Transverse colon (tissue), 4 donors: ENCODE data around the gene WWOX. TPM values are rescaled to one million over a fixed set of nuclear protein-coding genes. Genes with fewer than 3 reads are reported as not detected.

Experiments used
- DNase-seq: peaks from one replicate; pipeline ENCODE4 v3.0.0-alpha.2; 2019
- H3K27ac ChIP-seq, 4 donors: fragments of 200-600 bp; sonication (generic); 2 replicates each; pipeline ENCODE4 v1.5.1; 2016 to 2018; ENCODE audit warnings: inconsistent platforms in 4 of 4
- H3K27me3 ChIP-seq: fragments of 200-600 bp; sonication (generic); 2 replicates; pipeline ENCODE4 v1.5.1; 2017; ENCODE audit warnings: inconsistent platforms
- H3K36me3 ChIP-seq, 4 donors: fragments of 200-600 bp; sonication (generic); 2 replicates each; pipeline ENCODE4 v1.5.1; 2017 to 2019; ENCODE audit warnings: inconsistent platforms in 4 of 4
- H3K4me1 ChIP-seq, 4 donors: fragments of 200-600 bp; sonication (generic); 2 replicates each; pipeline ENCODE4 v1.5.1; 2017 to 2020; ENCODE audit warnings: inconsistent platforms in 4 of 4
- H3K4me3 ChIP-seq, 4 donors: fragments of 200-600 bp; sonication (generic); 1 replicate in 1 of 4; 2 replicates in 3 of 4; pipeline versions ENCODE4 v1.5.1 to v1.6.1; 2017 to 2019; ENCODE audit warnings: inconsistent platforms in 4 of 4
- H3K9me3 ChIP-seq, 2 donors: fragments of 200-600 bp; sonication (generic); 2 replicates each; pipeline ENCODE4 v1.5.1; 2017 to 2019; ENCODE audit warnings: inconsistent platforms in 2 of 2
- EP300 ChIP-seq: sonication (generic); formaldehyde crosslinking; IDR thresholded peaks from one replicate; pipeline ENCODE4 v1.6.1; 2017; ENCODE audit warnings: antibody characterized with exemption, low read depth
- POLR2A ChIP-seq: fragments of 450-650 bp; IDR thresholded peaks from one replicate; pipeline ENCODE4 v1.6.1; 2016; ENCODE audit warnings: antibody characterized with exemption, mild to moderate bottlenecking, moderate library complexity
- POLR2AphosphoS5 ChIP-seq, 3 donors: sonication (generic); formaldehyde crosslinking; IDR thresholded peaks; one replicate each; pipeline ENCODE4 v1.6.1; 2016; ENCODE audit warnings: antibody characterized with exemption in 3 of 3
- WGBS, 2 donors: methylation state at CpG; one replicate each; pipeline ENCODE4 v1.1.5; 2018; ENCODE audit warnings: low coverage in 1 of 2; 5-methylcytosine and 5-hydroxymethylcytosine counted together
- in situ Hi-C, 4 donors: fragments of 200-750 bp; cut with MboI; loops; one replicate each; pipeline versions ENCODE4 v1.15.0 to v1.15.1; 2017; ENCODE audit warnings: low sequenced_read_pairs in 3 of 4, low pct_ligation_motif_present in 1 of 4, low pct_unique_long_range_greater_than_20kb in 1 of 4
- intact Hi-C: fragments of 100-400 bp; cut with DNase I; formaldehyde crosslinking; loops from one replicate; pipeline ENCODE4 v1.15.1; 2023; ENCODE audit warnings: low total_unique reads
- total RNA-seq, 4 donors: library from RNA; depleted of rRNA; stranded (reverse); fragments of >200 nt; gene quantifications; one replicate each; pipeline ENCODE4 v1.1.0, GENCODE V29; 2016
- TF ChIP-seq, protein P1 (sequence below), 5 experiments: fragments of 200-600 bp in 3 of 5; fragments of 450-650 bp in 2 of 5; sonication (generic) in 3 of 5; IDR thresholded peaks; 1 replicate in 2 of 5; 2 replicates in 3 of 5; pipeline ENCODE4 v1.5.1; 2016 to 2017; ENCODE audit warnings: antibody characterized with exemption in 5 of 5, inconsistent platforms in 3 of 5, mild to moderate bottlenecking in 2 of 5, moderate library complexity in 1 of 5

The WWOX gene
- total RNA-seq, 4 donors from 2014 or later, result 11.2 to 53.8 (median 24.8) TPM

DNA sequence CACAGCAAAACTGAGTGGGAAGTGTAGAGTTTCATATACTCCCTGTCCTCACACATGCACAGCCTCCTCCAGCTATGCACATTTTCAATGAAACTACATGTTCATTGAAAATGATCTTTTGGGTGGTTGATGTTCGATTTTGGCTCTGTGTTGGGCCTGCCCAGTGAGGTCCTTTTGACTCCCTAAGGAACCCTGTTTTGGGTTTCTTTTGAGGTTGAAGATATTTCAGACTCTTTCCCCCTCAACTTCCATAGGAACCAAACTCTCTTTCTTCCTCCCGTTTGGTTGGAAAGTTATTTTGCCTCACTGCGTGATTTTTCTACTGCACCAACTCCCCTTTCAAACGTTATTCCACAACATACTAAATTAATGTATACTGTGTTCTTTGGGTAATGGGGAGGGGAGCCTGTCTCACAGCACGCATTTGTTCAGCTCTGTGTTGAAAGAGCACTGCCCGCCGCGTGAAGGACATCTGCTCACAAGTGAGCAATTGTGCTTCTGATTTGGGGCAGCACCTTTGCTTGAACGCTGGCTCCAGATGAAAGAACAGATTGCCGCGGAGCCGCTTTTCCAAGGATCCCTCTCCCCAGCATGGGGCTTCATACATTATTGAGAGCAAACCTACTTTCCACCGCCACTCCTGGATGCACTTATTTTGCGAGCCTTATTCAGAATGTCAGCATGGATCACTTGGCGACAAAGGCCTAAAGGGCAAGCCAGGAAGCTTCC, 385.9 kb downstream of the WWOX start:
- 64 to 89% methylated on average over 6 to 15 of the region's 15 CpGs for WGBS, 2 donors
- no peak for DNase-seq
- Histone ChIP-seq H3K27ac (no peak overlapping the region), H3K9me3 (no peaks in the 10 kb centered on the region), H3K4me1 (no peaks in the 10 kb centered on the region), H3K36me3 (no peaks in the 10 kb centered on the region), H3K27me3 (no peaks in the 10 kb centered on the region), H3K4me3 (no peak overlapping the region)
- TF ChIP-seq POLR2AphosphoS5 (IDR thresholded peaks at IDR 0.05) (no peak), POLR2A (no peak), EP300 (no peak)
- TF ChIP-seq, protein P1, sequence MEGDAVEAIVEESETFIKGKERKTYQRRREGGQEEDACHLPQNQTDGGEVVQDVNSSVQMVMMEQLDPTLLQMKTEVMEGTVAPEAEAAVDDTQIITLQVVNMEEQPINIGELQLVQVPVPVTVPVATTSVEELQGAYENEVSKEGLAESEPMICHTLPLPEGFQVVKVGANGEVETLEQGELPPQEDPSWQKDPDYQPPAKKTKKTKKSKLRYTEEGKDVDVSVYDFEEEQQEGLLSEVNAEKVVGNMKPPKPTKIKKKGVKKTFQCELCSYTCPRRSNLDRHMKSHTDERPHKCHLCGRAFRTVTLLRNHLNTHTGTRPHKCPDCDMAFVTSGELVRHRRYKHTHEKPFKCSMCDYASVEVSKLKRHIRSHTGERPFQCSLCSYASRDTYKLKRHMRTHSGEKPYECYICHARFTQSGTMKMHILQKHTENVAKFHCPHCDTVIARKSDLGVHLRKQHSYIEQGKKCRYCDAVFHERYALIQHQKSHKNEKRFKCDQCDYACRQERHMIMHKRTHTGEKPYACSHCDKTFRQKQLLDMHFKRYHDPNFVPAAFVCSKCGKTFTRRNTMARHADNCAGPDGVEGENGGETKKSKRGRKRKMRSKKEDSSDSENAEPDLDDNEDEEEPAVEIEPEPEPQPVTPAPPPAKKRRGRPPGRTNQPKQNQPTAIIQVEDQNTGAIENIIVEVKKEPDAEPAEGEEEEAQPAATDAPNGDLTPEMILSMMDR (IDR thresholded peaks at IDR 0.05), result no peak
- intact Hi-C loops (no loop called here), in situ Hi-C loops (no loop called here)

- intact Hi-C loops (no loop called here), in situ Hi-C loops (no loop called here)
- Histone ChIP-seq H3K36me3 (no peaks in the 10 kb centered on the region), H3K27me3 (no peaks in the 10 kb centered on the region), H3K4me3 (no peak overlapping the region), H3K9me3 (no peaks in the 10 kb centered on the region), H3K27ac (no peak overlapping the region), H3K4me1 (no peaks in the 10 kb centered on the region)
- DNase-seq, result no peak
- WGBS, 2 donors, result 89 to 91% methylated on average over 3 to 4 of the region's 4 CpGs
- TF ChIP-seq POLR2A (no peak), EP300 (no peak), POLR2AphosphoS5 (IDR thresholded peaks at IDR 0.05) (no peak)
- TF ChIP-seq, protein P1 (IDR thresholded peaks at IDR 0.05), result no peak
Observed at GRCh38 chr16:78485917-78486257, 386.4 kb downstream of the WWOX start.

- no peak overlapping the region for H3K27ac ChIP-seq
- no peak overlapping the region for H3K4me3 ChIP-seq
- H3K4me1 ChIP-seq, result no peaks in the 10 kb centered on the region
- no peak for DNase-seq
- no peaks in the 10 kb centered on the region for H3K9me3 ChIP-seq
- intact Hi-C loops, result no loop called here
- in situ Hi-C loops, result no loop called here
- WGBS, 2 donors, result 94% methylated on average over 3 of the region's 3 CpGs; no CpG with 5 or more reads in 1 of the 2 donors
- H3K36me3 ChIP-seq, result no peaks in the 10 kb centered on the region
- TF ChIP-seq EP300, result no peak
- TF ChIP-seq, protein P1 (IDR thresholded peaks at IDR 0.05), result no peak
- no peak for TF ChIP-seq POLR2A
- no peak for TF ChIP-seq POLR2AphosphoS5 (IDR thresholded peaks at IDR 0.05)
- no peaks in the 10 kb centered on the region for H3K27me3 ChIP-seq
Observed at GRCh38 chr16:78487471-78487870, 388.0 kb downstream of the WWOX start.

DNA sequence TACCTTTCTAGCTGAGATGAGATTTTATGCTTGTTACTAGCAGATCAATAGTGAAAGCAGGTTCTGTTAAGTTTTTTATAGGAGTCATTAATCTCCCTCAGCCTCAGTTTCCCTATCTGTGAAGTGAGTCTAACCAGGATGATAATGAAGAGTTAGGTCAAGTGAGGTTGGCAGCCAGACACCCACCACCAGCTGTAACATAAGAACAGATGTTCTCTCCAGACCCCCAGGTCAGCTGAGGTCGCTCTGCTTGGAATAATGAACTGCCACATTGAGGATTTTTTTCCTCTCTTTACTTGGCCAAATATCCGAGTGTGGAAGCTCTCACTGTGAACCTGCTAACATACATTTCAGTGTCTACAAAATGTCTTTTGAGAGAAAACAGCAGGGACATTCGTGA, 389.6 kb downstream of the WWOX start:
- no peak for TF ChIP-seq EP300
- TF ChIP-seq, protein P1 (IDR thresholded peaks at IDR 0.05), result no peak
- no peak for TF ChIP-seq POLR2AphosphoS5 (IDR thresholded peaks at IDR 0.05)
- no peak for TF ChIP-seq POLR2A
- H3K4me3 ChIP-seq, result no peak overlapping the region
- no peaks in the 10 kb centered on the region for H3K4me1 ChIP-seq
- in situ Hi-C loops, result no loop called here
- H3K27ac ChIP-seq, result no peak overlapping the region
- H3K9me3 ChIP-seq, result no peaks in the 10 kb centered on the region
- intact Hi-C loops, result no loop called here
- H3K36me3 ChIP-seq, result no peaks in the 10 kb centered on the region
- no peaks in the 10 kb centered on the region for H3K27me3 ChIP-seq
- WGBS, 2 donors, result 19 to 57% methylated on average over 2 to 3 of the region's 3 CpGs
- DNase-seq, result no peak
